Measurements from ENCODE around the gene NHS. TPM values are rescaled to one million over a fixed set of nuclear protein-coding genes. Genes with fewer than 3 reads are reported as not detected.
A peak's percentile ranks its signal among the peaks of the same experiment; 100 is the strongest.

Gene NHS
- total RNA-seq, 1 donor from 2014 or later: 6.6 TPM

- DNase-seq (ENCODE audit: low read depth): peak; percentile 86
- Histone ChIP-seq H3K36me3 (ENCODE audit: insufficient read depth, low read length) (no peaks in the 10 kb centered on the region), H3K4me1 (ENCODE audit: insufficient read depth, low read length) (peaks cover 43% of the 10 kb centered on the region), H3K4me2 (ENCODE audit: low read length) (peak overlapping the region; percentile 55), H3K9ac (ENCODE audit: low read length) (no peak overlapping the region), H4K20me1 (ENCODE audit: insufficient read depth, low read length) (no peaks in the 10 kb centered on the region), H3K4me3 (ENCODE audit: insufficient read depth, low read depth, low read length) (no peak overlapping the region), H3K9me3 (ENCODE audit: insufficient read depth, low read depth, low read length) (no peaks in the 10 kb centered on the region), H2AFZ (ENCODE audit: low read depth, low read length) (no peak overlapping the region), H3K27ac (ENCODE audit: low read depth, low read length) (peak overlapping the region; percentile 31), H3K27me3 (ENCODE audit: insufficient read depth, low read length) (no peaks in the 10 kb centered on the region), H3K79me2 (ENCODE audit: insufficient read depth, low read length) (peaks cover 18% of the 10 kb centered on the region)
- peak overlapping the region; percentile 23 for H3K4me3 Mint-ChIP-seq (ENCODE audit: unreplicated experiment)
- no peak for FAIRE-seq
- H3K36me3 Mint-ChIP-seq (ENCODE audit: low read depth, unreplicated experiment): no peaks in the 10 kb centered on the region
- TF ChIP-seq, protein P1, sequence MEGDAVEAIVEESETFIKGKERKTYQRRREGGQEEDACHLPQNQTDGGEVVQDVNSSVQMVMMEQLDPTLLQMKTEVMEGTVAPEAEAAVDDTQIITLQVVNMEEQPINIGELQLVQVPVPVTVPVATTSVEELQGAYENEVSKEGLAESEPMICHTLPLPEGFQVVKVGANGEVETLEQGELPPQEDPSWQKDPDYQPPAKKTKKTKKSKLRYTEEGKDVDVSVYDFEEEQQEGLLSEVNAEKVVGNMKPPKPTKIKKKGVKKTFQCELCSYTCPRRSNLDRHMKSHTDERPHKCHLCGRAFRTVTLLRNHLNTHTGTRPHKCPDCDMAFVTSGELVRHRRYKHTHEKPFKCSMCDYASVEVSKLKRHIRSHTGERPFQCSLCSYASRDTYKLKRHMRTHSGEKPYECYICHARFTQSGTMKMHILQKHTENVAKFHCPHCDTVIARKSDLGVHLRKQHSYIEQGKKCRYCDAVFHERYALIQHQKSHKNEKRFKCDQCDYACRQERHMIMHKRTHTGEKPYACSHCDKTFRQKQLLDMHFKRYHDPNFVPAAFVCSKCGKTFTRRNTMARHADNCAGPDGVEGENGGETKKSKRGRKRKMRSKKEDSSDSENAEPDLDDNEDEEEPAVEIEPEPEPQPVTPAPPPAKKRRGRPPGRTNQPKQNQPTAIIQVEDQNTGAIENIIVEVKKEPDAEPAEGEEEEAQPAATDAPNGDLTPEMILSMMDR (IDR thresholded peaks at IDR 0.05; ENCODE audit: insufficient read depth, low read depth, low read length): no peak
- no peak for TF ChIP-seq EZH2 (IDR thresholded peaks at IDR 0.05; ENCODE audit: insufficient read depth, low read length)
- no peaks in the 10 kb centered on the region for H3K27me3 Mint-ChIP-seq (ENCODE audit: low read depth, unreplicated experiment)
- peaks cover 44% of the 10 kb centered on the region for H3K4me1 Mint-ChIP-seq (ENCODE audit: low read depth, unreplicated experiment)
- no peak overlapping the region for H3K27ac Mint-ChIP-seq (ENCODE audit: unreplicated experiment)
- peaks cover 2% of the 10 kb centered on the region for H3K9me3 Mint-ChIP-seq (ENCODE audit: unreplicated experiment)
These were observed 188.5 kb downstream of the NHS start for GRCh38 chrX:17563515-17563914.

GRCh38 chrX:17564689-17565409 is 189.8 kb downstream of the NHS start:
- H3K4me2 ChIP-seq (ENCODE audit: low read length): no peak overlapping the region
- no peak overlapping the region for H2AFZ ChIP-seq (ENCODE audit: low read depth, low read length)
- H3K4me1 ChIP-seq (ENCODE audit: insufficient read depth, low read length): peaks cover 34% of the 10 kb centered on the region
- Mint-ChIP-seq H3K9me3 (ENCODE audit: unreplicated experiment) (peaks cover 2% of the 10 kb centered on the region), H3K27me3 (ENCODE audit: low read depth, unreplicated experiment) (no peaks in the 10 kb centered on the region), H3K4me3 (ENCODE audit: unreplicated experiment) (no peak overlapping the region), H3K4me1 (ENCODE audit: low read depth, unreplicated experiment) (peaks cover 35% of the 10 kb centered on the region), H3K36me3 (ENCODE audit: low read depth, unreplicated experiment) (no peaks in the 10 kb centered on the region), H3K27ac (ENCODE audit: unreplicated experiment) (no peak overlapping the region)
- H3K9me3 ChIP-seq (ENCODE audit: insufficient read depth, low read depth, low read length): no peaks in the 10 kb centered on the region
- no peak overlapping the region for H3K27ac ChIP-seq (ENCODE audit: low read depth, low read length)
- FAIRE-seq: no peak
- H4K20me1 ChIP-seq (ENCODE audit: insufficient read depth, low read length): no peaks in the 10 kb centered on the region
- no peak overlapping the region for H3K4me3 ChIP-seq (ENCODE audit: insufficient read depth, low read depth, low read length)
- no peak overlapping the region for H3K9ac ChIP-seq (ENCODE audit: low read length)
- H3K36me3 ChIP-seq (ENCODE audit: insufficient read depth, low read length): no peaks in the 10 kb centered on the region
- no peaks in the 10 kb centered on the region for H3K27me3 ChIP-seq (ENCODE audit: insufficient read depth, low read length)
- peaks cover 13% of the 10 kb centered on the region for H3K79me2 ChIP-seq (ENCODE audit: insufficient read depth, low read length)
- DNase-seq (ENCODE audit: low read depth): peak; percentile 49
- TF ChIP-seq, protein P1 (IDR thresholded peaks at IDR 0.05; ENCODE audit: insufficient read depth, low read depth, low read length): no peak
- no peak for TF ChIP-seq EZH2 (IDR thresholded peaks at IDR 0.05; ENCODE audit: insufficient read depth, low read length)

GRCh38 chrX:17566740-17567139 is 191.7 kb downstream of the NHS start:
- peaks cover 2% of the 10 kb centered on the region for H3K9me3 Mint-ChIP-seq (ENCODE audit: unreplicated experiment)
- H3K27ac ChIP-seq (ENCODE audit: low read depth, low read length): no peak overlapping the region
- H3K4me3 Mint-ChIP-seq (ENCODE audit: unreplicated experiment): no peak overlapping the region
- H3K27me3 Mint-ChIP-seq (ENCODE audit: low read depth, unreplicated experiment): no peaks in the 10 kb centered on the region
- H3K4me1 ChIP-seq (ENCODE audit: insufficient read depth, low read length): peaks cover 24% of the 10 kb centered on the region
- no peak overlapping the region for H2AFZ ChIP-seq (ENCODE audit: low read depth, low read length)
- FAIRE-seq (peak; percentile 84), DNase-seq (ENCODE audit: low read depth) (no peak)
- no peak overlapping the region for H3K27ac Mint-ChIP-seq (ENCODE audit: unreplicated experiment)
- peaks cover 11% of the 10 kb centered on the region for H3K79me2 ChIP-seq (ENCODE audit: insufficient read depth, low read length)
- TF ChIP-seq EZH2 (IDR thresholded peaks at IDR 0.05; ENCODE audit: insufficient read depth, low read length): no peak
- TF ChIP-seq, protein P1 (IDR thresholded peaks at IDR 0.05; ENCODE audit: insufficient read depth, low read depth, low read length): no peak
- no peak overlapping the region for H3K9ac ChIP-seq (ENCODE audit: low read length)
- no peaks in the 10 kb centered on the region for H4K20me1 ChIP-seq (ENCODE audit: insufficient read depth, low read length)
- no peaks in the 10 kb centered on the region for H3K36me3 ChIP-seq (ENCODE audit: insufficient read depth, low read length)
- no peak overlapping the region for H3K4me2 ChIP-seq (ENCODE audit: low read length)
- H3K27me3 ChIP-seq (ENCODE audit: insufficient read depth, low read length): no peaks in the 10 kb centered on the region
- H3K4me3 ChIP-seq (ENCODE audit: insufficient read depth, low read depth, low read length): no peak overlapping the region
- peaks cover 19% of the 10 kb centered on the region for H3K4me1 Mint-ChIP-seq (ENCODE audit: low read depth, unreplicated experiment)
- H3K9me3 ChIP-seq (ENCODE audit: insufficient read depth, low read depth, low read length): no peaks in the 10 kb centered on the region
- H3K36me3 Mint-ChIP-seq (ENCODE audit: low read depth, unreplicated experiment): no peaks in the 10 kb centered on the region
